AG04450 (cell line): Measurements from ENCODE around the gene PCP4. TPM values are rescaled to one million over a fixed set of nuclear protein-coding genes. Genes with fewer than 3 reads are reported as not detected.

Experiments
- CTCF ChIA-PET: fragments of 300-600, 350-600 bp; formaldehyde crosslinking; extraction: SDS; loops from one replicate; lab custom pipeline; 2022; ENCODE audit warnings: antibody characterized with exemption, inconsistent platforms; lab: Charles Lee
- POLR2A ChIA-PET: fragments of 350-600 bp; formaldehyde crosslinking; extraction: SDS; loops from one replicate; lab custom pipeline; 2021; ENCODE audit warnings: antibody characterized with exemption, inconsistent platforms; lab: Yijun Ruan, JAX
- DNase-seq: peaks from one replicate; pipeline ENCODE4 v3.0.0-alpha.2; 2011; ENCODE audit warnings: low read depth, low spot score
- H3K27ac ChIP-seq: one replicate; pipeline ENCODE4 v1.5.1; 2012; ENCODE audit warnings: low read depth, low read length, control low read depth
- H3K27me3 ChIP-seq: one replicate; pipeline ENCODE4 v1.6.0; 2012; ENCODE audit warnings: low read length; ENCODE audit not compliant: control insufficient read depth, insufficient read depth
- H3K4me3 ChIP-seq: 2 replicates; pipeline ENCODE4 v1.5.1; 2011; ENCODE audit warnings: mild to moderate bottlenecking, low read depth, low read length, control low read depth
- H3K9me3 ChIP-seq: 2 replicates; pipeline ENCODE4 v1.5.1; 2012; ENCODE audit warnings: low read length; ENCODE audit not compliant: control insufficient read depth, insufficient read depth
- polyA plus RNA-seq: library from polyadenylated mRNA; depleted of rRNA; stranded (reverse); fragments of >200 nt; gene quantifications from 2 replicates; pipeline ENCODE4 v1.2.3, GENCODE V29; 2011
- TF ChIP-seq, protein P1 (sequence below): IDR thresholded peaks from 2 replicates; pipeline ENCODE4 v1.5.1; 2011; ENCODE audit warnings: low read depth, low read length, control low read depth, inconsistent platforms

PCP4 gene
- polyA plus RNA-seq, 1 experiment = not detected

- Histone ChIP-seq H3K27me3 (no peaks in the 10 kb centered on the region), H3K4me3 (no peak overlapping the region), H3K27ac (no peak overlapping the region), H3K9me3 (peaks cover 20% of the 10 kb centered on the region)
- TF ChIP-seq, protein P1, sequence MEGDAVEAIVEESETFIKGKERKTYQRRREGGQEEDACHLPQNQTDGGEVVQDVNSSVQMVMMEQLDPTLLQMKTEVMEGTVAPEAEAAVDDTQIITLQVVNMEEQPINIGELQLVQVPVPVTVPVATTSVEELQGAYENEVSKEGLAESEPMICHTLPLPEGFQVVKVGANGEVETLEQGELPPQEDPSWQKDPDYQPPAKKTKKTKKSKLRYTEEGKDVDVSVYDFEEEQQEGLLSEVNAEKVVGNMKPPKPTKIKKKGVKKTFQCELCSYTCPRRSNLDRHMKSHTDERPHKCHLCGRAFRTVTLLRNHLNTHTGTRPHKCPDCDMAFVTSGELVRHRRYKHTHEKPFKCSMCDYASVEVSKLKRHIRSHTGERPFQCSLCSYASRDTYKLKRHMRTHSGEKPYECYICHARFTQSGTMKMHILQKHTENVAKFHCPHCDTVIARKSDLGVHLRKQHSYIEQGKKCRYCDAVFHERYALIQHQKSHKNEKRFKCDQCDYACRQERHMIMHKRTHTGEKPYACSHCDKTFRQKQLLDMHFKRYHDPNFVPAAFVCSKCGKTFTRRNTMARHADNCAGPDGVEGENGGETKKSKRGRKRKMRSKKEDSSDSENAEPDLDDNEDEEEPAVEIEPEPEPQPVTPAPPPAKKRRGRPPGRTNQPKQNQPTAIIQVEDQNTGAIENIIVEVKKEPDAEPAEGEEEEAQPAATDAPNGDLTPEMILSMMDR = no peak
- POLR2A ChIA-PET = no interaction called here
- CTCF ChIA-PET = no interaction called here
- no peak for DNase-seq
Measured at GRCh38 chr21:39904457-39904856, 37.2 kb downstream of the PCP4 start.

DNA sequence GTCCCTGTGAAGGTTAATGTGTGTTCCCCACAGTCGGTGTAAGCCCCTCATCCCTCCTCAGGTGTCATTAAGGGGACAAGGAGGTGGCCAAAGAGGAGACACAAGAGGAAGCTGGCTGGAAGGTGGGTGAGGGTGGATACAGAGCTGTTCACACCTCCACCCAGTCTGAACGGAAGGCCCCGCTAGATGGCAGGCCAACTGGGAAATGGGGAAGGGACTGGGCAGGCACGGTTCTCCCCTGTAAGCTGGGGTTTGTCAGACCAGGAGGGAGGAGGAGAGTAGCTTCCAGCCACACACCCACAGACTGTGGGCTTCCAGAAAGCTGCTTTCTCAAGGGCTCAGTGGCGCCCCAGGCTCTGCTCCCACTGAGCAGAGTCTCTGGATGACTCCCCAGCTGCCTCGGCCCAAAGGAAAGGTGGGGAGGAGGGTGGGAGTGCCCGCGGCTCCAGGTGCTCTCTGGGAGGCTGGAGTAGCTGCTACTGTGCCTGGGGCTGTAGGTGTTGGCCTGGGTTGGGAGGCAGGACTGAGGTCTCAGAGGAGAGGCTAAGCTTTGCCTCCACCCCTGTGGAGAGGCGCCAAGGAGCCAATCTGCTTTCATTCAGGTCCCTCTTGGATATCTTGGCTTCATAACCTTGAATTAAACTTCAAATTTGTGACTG lies 41.2 kb downstream of the PCP4 start:
- ChIA-PET POLR2A (no interaction called here), CTCF (no interaction called here)
- peaks cover 27% of the 10 kb centered on the region for H3K9me3 ChIP-seq
- TF ChIP-seq, protein P1 = no peak
- H3K4me3 ChIP-seq = no peak overlapping the region
- H3K27ac ChIP-seq = no peak overlapping the region
- no peak for DNase-seq
- no peaks in the 10 kb centered on the region for H3K27me3 ChIP-seq

- TF ChIP-seq, protein P1 = no peak
- Histone ChIP-seq H3K4me3 (no peak overlapping the region), H3K9me3 (peaks cover 26% of the 10 kb centered on the region), H3K27me3 (no peaks in the 10 kb centered on the region), H3K27ac (no peak overlapping the region)
- DNase-seq = no peak
- ChIA-PET CTCF (no interaction called here), POLR2A (no interaction called here)
Measured at GRCh38 chr21:39911286-39912199, 44.3 kb downstream of the PCP4 start.

- CTCF ChIA-PET = no interaction called here
Measured at GRCh38 chr21:39913706-39914305, 46.6 kb downstream of the PCP4 start.

More at GRCh38 chr21:39913706-39914305, 46.6 kb downstream of the PCP4 start:
- TF ChIP-seq, protein P1 = no peak
- H3K27me3 ChIP-seq = no peaks in the 10 kb centered on the region
- no peak overlapping the region for H3K4me3 ChIP-seq
- no peak for DNase-seq
- POLR2A ChIA-PET = no interaction called here
- H3K27ac ChIP-seq = no peak overlapping the region
- peaks cover 21% of the 10 kb centered on the region for H3K9me3 ChIP-seq
